Measurements from ENCODE around the gene SLC38A11.

The SLC38A11 gene

DNA sequence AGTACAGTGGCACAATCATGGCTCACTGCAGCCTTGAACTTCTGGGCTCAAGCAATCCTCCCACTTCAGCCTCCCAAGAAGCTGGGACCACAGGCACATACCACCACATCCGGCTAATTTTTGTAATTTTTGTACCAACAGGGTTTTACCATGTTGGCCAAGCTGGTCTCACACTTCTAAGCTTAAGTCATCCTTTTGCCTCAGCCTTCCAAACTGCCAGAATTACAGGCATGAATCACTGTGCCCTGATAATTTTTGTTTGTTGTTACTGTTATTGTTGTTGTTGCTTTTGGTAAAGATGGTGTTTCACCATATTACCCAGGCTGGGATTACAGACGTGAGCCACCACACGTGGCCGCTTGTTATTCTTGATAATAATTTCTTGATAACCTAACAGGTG is 103.2 kb downstream of the SLC38A11 start:
- DNase-seq (ENCODE audit: low spot score): no peak
- in situ Hi-C loops (cut with MboI; ENCODE audit: low pct_unique_long_range_greater_than_20kb, low sequenced_read_pairs, unreplicated experiment): no loop called here
- TF ChIP-seq, protein P1, sequence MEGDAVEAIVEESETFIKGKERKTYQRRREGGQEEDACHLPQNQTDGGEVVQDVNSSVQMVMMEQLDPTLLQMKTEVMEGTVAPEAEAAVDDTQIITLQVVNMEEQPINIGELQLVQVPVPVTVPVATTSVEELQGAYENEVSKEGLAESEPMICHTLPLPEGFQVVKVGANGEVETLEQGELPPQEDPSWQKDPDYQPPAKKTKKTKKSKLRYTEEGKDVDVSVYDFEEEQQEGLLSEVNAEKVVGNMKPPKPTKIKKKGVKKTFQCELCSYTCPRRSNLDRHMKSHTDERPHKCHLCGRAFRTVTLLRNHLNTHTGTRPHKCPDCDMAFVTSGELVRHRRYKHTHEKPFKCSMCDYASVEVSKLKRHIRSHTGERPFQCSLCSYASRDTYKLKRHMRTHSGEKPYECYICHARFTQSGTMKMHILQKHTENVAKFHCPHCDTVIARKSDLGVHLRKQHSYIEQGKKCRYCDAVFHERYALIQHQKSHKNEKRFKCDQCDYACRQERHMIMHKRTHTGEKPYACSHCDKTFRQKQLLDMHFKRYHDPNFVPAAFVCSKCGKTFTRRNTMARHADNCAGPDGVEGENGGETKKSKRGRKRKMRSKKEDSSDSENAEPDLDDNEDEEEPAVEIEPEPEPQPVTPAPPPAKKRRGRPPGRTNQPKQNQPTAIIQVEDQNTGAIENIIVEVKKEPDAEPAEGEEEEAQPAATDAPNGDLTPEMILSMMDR (IDR thresholded peaks at IDR 0.05; ENCODE audit: extremely low read depth, insufficient read depth, missing control alignments): no peak

DNA sequence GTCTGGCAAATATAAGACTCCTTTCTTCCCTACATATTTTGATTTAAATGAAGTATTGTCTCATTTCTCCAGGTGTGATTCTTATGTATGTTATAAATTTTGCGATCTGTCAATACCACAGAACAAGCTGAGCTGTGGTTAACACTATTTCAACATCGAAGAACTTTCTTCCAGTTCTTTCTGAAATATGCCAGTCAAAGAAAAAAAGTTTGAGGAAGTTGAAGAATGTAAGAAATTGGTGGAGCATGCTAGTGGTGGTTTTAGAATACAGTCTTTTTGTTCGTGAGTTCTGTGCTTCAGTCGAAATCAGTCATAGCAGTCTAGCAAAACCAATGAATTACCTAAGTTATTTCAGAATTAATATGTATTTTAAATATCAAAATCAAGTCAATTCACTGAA is 105.1 kb downstream of the SLC38A11 start:
- TF ChIP-seq, protein P1 (IDR thresholded peaks at IDR 0.05; ENCODE audit: extremely low read depth, insufficient read depth, missing control alignments): no peak
- no peak for DNase-seq (ENCODE audit: low spot score)

DNA sequence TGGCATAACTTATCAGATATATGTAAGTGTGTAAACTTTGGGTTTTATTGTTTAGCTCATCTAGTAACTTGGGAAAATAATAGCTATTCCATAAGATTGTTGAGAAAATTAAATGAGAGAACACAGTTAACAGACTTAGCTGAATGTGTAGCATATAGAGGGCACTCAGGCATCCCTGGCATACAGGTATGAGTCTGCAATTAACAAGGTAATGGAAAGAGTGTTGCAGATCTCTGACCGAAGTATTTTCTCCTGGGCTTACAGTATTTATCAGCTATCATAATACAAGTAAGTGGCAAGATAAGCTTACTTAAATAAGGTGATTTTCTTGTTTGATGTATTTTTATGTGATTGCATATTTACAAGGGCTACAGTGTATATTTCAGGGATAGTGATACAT is 105.8 kb downstream of the SLC38A11 start:
- no peak for DNase-seq (ENCODE audit: low spot score)
- in situ Hi-C loops (cut with MboI; ENCODE audit: low pct_unique_long_range_greater_than_20kb, low sequenced_read_pairs, unreplicated experiment): no loop called here
- TF ChIP-seq, protein P1 (IDR thresholded peaks at IDR 0.05; ENCODE audit: extremely low read depth, insufficient read depth, missing control alignments): no peak

More for the DNA sequence above, 105.1 kb downstream of the SLC38A11 start:
- in situ Hi-C loops (cut with MboI; ENCODE audit: low pct_unique_long_range_greater_than_20kb, low sequenced_read_pairs, unreplicated experiment): no loop called here

DNA sequence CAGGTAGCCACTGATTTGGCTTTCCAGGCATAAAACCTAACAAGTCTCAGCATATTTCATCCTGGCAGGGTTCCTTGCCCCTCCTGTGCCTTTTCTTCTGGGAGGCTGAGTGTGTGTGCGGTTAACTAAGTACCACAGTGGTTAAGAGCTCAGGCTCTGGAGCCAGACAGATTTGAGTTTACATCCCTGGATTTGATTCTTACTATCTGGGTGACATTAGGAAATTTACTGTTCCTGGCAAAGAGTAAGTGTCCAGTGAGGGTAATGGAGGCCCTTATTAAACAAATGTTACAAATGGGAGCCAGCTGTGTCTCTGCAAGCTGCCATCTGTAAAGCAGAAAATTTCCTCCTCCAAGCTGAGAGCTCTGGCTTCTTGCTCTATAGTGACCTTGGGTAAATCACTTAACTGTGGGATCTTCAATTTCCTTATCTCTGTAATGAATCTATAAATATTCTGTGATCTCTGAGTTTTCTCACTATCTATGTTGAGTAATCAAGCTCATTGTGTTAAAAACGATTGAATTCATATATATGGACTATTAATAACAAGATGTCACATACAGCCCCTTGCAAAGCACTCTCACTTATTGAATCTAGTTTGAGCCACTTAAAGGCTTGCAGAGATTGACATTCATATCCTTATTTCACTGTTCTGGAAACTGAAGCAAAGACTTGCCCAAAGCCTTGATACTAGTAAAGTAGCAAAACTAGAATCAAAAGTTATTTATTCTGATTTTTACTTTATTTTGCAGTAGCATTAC is 107.2 kb downstream of the SLC38A11 start:
- no peak for DNase-seq (ENCODE audit: low spot score)
- in situ Hi-C loops (cut with MboI; ENCODE audit: low pct_unique_long_range_greater_than_20kb, low sequenced_read_pairs, unreplicated experiment): no loop called here
- TF ChIP-seq, protein P1 (IDR thresholded peaks at IDR 0.05; ENCODE audit: extremely low read depth, insufficient read depth, missing control alignments): no peak

DNA sequence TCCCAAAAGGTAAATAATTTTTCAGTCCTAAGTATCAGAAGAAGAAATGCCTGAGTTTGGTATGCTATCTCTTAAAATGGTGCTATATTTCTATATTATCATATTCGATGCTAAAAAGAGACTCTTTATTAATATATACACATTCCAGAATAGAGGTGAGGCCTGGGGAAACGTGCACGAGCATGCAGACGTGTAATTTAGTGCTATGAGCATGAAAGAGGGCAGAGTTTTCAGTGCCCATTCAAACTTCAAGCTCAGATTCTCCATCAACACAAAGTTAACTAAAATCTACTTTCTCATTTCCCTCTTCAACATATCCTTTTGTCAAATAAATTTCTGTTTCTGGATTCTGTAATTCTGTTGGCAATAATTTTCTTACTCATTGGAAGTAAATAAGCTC is 108.0 kb downstream of the SLC38A11 start:
- in situ Hi-C loops (cut with MboI; ENCODE audit: low pct_unique_long_range_greater_than_20kb, low sequenced_read_pairs, unreplicated experiment): no loop called here
- DNase-seq (ENCODE audit: low spot score): no peak
- TF ChIP-seq, protein P1 (IDR thresholded peaks at IDR 0.05; ENCODE audit: extremely low read depth, insufficient read depth, missing control alignments): no peak

DNA sequence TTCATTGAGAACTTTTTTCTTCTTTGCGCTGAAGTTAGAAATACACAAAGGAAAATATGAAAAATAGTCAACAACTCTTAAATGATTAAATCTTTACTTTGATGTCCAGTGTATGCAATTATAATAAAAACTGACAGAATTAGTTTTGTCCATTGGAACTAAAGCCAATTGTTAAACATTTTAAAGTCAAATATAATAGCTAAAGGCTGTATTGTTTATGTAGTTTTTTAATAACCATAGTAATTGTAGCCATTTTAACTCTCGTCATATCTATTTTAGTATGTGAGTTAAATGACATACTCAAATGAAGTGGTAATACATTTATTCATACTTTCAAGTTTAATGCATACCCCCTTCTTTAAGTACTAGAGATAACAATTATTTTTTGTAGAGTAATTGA is 109.0 kb downstream of the SLC38A11 start:
- TF ChIP-seq, protein P1 (IDR thresholded peaks at IDR 0.05; ENCODE audit: extremely low read depth, insufficient read depth, missing control alignments): no peak
- in situ Hi-C loops (cut with MboI; ENCODE audit: low pct_unique_long_range_greater_than_20kb, low sequenced_read_pairs, unreplicated experiment): no loop called here
- no peak for DNase-seq (ENCODE audit: low spot score)
